UCSD-AML1 (cell line): ENCODE measurements around the gene RNF213.
"Not testable (repeated sequence)": the region's sequence is repeated elsewhere in the genome, so short reads cannot be mapped to it uniquely, and the experiment has no call there.

Experiments used
- DNase-seq: peaks from one replicate; lab custom pipeline; 2025; ENCODE audit not compliant: unreplicated experiment; lab: John Stamatoyannopoulos, UW

The RNF213 gene

GRCh38 chr17:80291691-80292487, 31.2 kb downstream of the RNF213 start:
- no peak for DNase-seq

DNA sequence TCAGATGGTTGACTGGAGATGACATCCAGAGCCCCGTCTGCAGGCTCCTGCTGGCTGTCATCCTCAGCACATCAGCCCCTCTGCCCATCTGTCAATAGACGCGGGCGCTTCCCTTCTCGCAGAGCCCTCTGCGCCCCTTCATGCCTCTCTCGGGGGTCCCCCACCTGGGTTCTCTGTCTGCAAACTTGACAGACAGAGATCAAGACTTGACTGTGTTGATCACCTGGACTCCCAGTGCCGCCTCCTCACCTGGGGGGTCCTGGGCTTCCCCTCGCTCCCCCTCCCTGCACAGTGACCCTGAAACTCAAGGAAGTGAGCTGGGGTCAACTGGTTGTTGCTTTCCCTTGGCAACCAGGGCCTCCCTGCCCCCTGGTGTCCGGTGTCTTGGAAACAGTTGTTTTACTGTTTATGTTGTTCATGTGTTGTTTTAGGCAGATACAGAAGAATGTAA, 31.9 kb downstream of the RNF213 start:
- no peak for DNase-seq

GRCh38 chr17:80294210-80294609, 33.6 kb downstream of the RNF213 start:
- DNase-seq: no peak

- DNase-seq: no peak
Observed at GRCh38 chr17:80294653-80295052, 34.0 kb downstream of the RNF213 start.

DNA sequence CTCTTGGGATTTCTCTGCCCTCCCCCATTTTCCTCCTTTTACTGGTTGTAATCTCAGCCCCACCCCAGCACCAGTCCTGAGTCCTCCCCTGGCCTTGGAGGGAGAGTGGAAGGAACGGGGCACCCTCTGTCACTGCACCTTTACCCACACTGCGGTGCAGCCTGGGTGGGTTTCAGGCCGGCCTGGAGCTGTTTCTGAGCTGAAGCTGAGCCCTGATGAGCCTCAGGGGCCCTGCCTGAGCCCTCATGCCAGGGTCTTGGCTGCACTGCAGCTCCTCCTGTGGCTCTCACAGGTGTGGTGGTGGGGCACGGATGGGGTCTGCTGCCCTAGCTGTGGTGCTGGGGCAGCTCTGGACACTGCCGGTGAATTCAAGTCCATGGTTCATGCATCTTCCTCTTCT, 34.5 kb downstream of the RNF213 start:
- DNase-seq: no peak

- DNase-seq: no peak
Observed at GRCh38 chr17:80295559-80295958, 34.9 kb downstream of the RNF213 start.

- DNase-seq: no peak
Observed at GRCh38 chr17:80296221-80296620, 35.6 kb downstream of the RNF213 start.

- no peak for DNase-seq
Observed at GRCh38 chr17:80297996-80298560, 37.4 kb downstream of the RNF213 start.

- not testable (repeated sequence) for DNase-seq
Observed at GRCh38 chr17:80299350-80300100, 38.9 kb downstream of the RNF213 start.

- not testable (repeated sequence) for DNase-seq
Observed at GRCh38 chr17:80300756-80301155, 40.1 kb downstream of the RNF213 start.

DNA sequence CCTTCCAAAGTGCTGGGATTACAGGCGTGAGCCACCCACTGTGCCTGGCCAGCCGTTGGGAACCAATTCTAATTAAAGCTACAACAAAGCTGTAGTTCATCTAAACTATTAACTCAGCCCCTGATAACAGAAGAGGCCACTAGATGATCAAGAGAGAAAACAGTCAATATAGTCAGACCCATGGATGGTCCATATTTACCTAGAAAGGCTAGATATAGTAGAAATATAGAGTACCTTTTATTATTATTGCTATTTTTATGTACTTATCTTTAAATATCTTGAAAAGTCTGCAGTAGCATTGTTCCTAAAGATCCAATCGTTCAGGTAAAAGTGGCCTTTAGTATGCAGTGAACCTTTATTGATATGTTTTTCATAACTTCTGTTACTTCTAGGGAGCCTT, 43.2 kb downstream of the RNF213 start:
- no peak for DNase-seq

DNA sequence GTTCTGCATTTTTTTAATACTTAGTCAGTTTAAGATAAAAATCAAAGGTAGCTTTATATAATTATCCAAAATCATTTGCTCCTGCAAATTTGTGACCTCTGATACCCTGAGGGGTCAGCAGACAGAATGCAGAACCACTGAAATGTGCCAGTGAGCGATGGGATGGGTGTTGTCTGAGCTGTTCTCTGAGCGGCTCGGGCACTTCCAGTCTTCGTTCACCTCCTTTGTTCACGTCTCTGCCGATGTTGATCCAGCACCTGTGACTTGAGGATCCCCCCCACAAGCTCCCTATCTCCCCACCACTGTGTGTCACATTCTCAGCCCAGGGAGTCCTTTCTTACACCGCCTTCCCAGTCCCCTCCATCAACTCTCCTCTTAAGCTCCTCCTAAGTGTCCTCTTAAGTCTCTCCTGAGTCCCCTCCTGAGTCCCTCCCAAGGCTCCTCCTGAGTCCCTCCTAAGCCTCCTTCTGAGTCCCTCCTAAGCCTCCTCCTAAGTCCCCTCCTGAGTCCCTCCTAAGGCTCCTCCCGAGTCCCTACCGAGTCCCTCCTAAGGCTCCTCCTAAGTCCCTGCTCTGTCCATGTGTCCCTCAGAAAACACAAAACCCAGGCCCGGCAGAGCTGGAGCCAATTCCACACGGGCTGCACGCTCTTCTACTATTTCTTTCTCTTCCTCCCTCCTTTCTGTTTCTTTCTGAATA, 47.5 kb downstream of the RNF213 start:
- DNase-seq: no peak

- DNase-seq: no peak
Observed at GRCh38 chr17:80308692-80309517, 48.3 kb downstream of the RNF213 start.

DNA sequence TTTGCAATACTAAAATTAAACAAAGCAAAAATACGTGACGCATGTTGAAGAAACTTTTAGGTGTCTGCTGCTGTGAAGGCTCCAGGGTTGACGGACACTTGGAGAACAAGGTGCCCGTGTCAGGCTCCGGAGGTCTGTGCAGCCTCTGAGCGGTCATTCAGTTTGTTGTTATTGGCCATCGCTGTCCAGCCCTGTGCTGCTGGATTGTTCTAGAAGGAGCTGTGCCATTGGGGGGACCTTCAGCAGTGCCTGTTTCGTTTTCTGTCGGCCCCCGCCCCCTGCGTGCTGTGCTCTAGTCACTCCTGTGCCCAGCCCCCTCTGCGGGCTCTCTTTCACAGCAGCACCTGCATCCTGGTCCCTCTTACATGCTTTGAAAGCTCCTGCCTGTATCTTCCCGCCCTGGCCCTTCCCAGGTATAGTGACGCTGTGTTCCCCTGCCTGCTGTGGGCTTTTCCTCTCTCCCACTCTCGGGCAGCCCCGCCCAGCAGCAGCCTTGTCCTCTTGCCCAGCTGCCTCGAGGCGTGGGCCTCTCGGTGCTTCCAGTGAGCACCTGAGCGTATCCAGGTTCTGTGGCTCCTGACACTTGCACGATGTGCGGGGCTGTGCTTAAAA, 50.7 kb downstream of the RNF213 start:
- DNase-seq: no peak

GRCh38 chr17:80312621-80313135, 52.0 kb downstream of the RNF213 start:
- no peak for DNase-seq

GRCh38 chr17:80313160-80313829, 52.6 kb downstream of the RNF213 start:
- no peak for DNase-seq

- not testable (repeated sequence) for DNase-seq
Observed at GRCh38 chr17:80313946-80314345, 53.3 kb downstream of the RNF213 start.

DNA sequence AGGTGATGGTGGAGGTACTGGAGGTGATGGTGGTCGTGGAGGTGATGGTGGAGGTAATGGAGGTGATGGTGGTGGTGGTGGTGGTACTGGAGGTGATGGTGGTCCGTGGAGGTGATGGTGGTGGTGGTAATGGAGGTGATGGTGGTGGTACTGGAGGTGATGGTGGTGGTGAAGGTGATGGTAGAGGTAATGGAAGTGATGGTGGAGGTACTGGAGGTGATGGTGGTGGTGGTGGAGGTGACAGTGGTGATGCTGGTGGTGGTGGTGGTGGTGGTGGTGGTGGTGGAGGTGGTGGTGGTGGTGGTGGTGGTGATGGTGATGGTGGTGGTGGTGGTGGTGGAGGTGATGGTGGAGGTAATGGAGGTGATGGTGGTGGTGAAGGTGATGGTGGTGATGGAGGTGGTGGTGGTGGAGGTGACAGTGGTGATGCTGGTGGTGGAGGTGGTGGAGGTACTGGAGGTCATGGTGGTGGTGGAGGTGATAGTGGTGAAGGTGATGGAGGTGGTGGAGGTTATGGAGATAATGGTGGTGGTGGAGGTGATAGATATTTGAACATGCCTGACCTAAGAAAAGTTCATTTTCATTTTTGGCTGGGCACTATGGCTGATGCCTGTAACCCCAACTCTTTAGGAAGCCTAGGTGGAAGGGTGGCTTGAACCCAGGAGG, 55.0 kb downstream of the RNF213 start:
- DNase-seq: no peak

DNA sequence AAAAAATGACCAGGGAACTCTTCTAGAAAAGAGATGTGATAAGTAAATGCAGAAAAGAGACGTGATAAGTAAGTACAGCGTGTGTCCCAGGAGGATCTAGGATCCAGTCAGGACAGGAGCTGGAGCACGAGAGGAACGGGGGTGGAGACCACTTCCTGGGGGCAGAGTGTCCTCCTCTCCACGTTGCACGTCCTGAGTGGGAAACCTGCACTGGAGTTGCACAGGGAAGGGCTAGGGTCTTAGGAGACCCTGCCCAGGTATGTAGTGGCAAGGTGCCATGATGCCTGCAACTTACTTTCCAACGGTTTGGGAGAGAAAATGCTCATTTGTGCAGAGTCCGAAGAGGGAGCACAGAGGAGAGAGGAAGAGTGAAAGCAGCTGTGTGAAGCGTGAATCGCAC, 55.8 kb downstream of the RNF213 start:
- no peak for DNase-seq
